MCF 10A (cell line): ENCODE data around the gene GTF2A2. TPM values are rescaled to one million over a fixed set of nuclear protein-coding genes. Genes with fewer than 3 reads are reported as not detected.
"Not testable (repeated sequence)": the region's sequence is repeated elsewhere in the genome, so short reads cannot be mapped to it uniquely, and the experiment has no call there.

ENCODE experiments used
- BruUV-seq: library from RNA; stranded (reverse); fragments of 400-500 nt; replicated peaks from 2 replicates; lab custom pipeline; 2021; lab: Mats Ljungman, UMichigan
- CTCF ChIA-PET: fragments of 300-600 bp; sonication (Branson Sonifier 250); formaldehyde crosslinking; extraction: SDS; loops from one replicate; lab custom pipeline; 2021; ENCODE audit warnings: antibody characterized with exemption, inconsistent platforms; lab: Yijun Ruan, JAX
- POLR2A ChIA-PET: fragments of 300-600, 350-650 bp; sonication (Branson Sonifier 250); formaldehyde crosslinking; extraction: SDS; loops from one replicate; lab custom pipeline; 2020; ENCODE audit warnings: antibody characterized with exemption, inconsistent platforms; lab: Yijun Ruan, JAX
- DNase-seq: peaks from one replicate; pipeline ENCODE4 v3.0.0-alpha.2; 2018; ENCODE audit not compliant: unreplicated experiment
- H3K27ac Mint-ChIP-seq: one replicate; pipeline ENCODE4 v1.8.0; 2022; ENCODE audit warnings: mild to moderate bottlenecking, low read depth, mixed read lengths; ENCODE audit not compliant: unreplicated experiment
- H3K27me3 Mint-ChIP-seq: one replicate; pipeline ENCODE4 v1.8.0; 2022; ENCODE audit warnings: mixed read lengths; ENCODE audit not compliant: insufficient read depth, unreplicated experiment
- H3K36me3 Mint-ChIP-seq: one replicate; pipeline ENCODE4 v1.8.0; 2022; ENCODE audit warnings: mild to moderate bottlenecking, moderate library complexity, mixed read lengths; ENCODE audit not compliant: insufficient read depth, unreplicated experiment
- H3K4me1 Mint-ChIP-seq: one replicate; pipeline ENCODE4 v1.8.0; 2022; ENCODE audit warnings: mixed read lengths; ENCODE audit not compliant: insufficient read depth, unreplicated experiment
- H3K4me3 Mint-ChIP-seq: one replicate; pipeline ENCODE4 v1.8.0; 2022; ENCODE audit warnings: mild to moderate bottlenecking, moderate library complexity, mixed read lengths; ENCODE audit not compliant: unreplicated experiment
- H3K9me3 Mint-ChIP-seq: one replicate; pipeline ENCODE4 v1.8.0; 2022; ENCODE audit warnings: mixed read lengths; ENCODE audit not compliant: unreplicated experiment
- CTCF ChIP-seq: fragments of 200-600 bp; IDR thresholded peaks from one replicate; pipeline ENCODE4 v1.8.0; 2022; ENCODE audit warnings: antibody characterized with exemption, mild to moderate bottlenecking; ENCODE audit not compliant: unreplicated experiment
- intact Hi-C: fragments of 100-400 bp; cut with micrococcal nuclease; formaldehyde crosslinking; loops from 2 replicates; pipeline ENCODE4 v1.14.1; 2022
- total RNA-seq: library from RNA; stranded (reverse); gene quantifications from 2 replicates; pipeline ENCODE4 v1.2.3, GENCODE V29; 2022

Gene GTF2A2
- total RNA-seq, 1 experiment from 2014 or later: 152 TPM

- intact Hi-C loops: no loop called here
- Mint-ChIP-seq H3K9me3 (no peaks in the 10 kb centered on the region), H3K27ac (no peak overlapping the region), H3K4me1 (peaks cover 5% of the 10 kb centered on the region), H3K4me3 (no peak overlapping the region), H3K36me3 (peaks cover 48% of the 10 kb centered on the region), H3K27me3 (no peaks in the 10 kb centered on the region)
- no peak for TF ChIP-seq CTCF
- ChIA-PET CTCF (interaction anchor here (0.6 to 16.0 kb wide), 3 partner anchors 47 to 131 kb away, joined by 4 to 196 read pairs (median 5); no protein-coding TSS in a partner anchor), POLR2A (interaction anchor here (1.0 to 5.3 kb wide), 3 partner anchors 9 to 28 kb away, joined by 3 to 31 read pairs (median 3); partner anchors contain the start of gene GTF2A2)
- no TSS peak for BruUV-seq
- no peak for DNase-seq
Measured at GRCh38 chr15:59644756-59645155, 12.6 kb downstream of the GTF2A2 start.

- no peak for TF ChIP-seq CTCF
- Mint-ChIP-seq H3K4me1 (peaks cover 5% of the 10 kb centered on the region), H3K4me3 (no peak overlapping the region), H3K9me3 (no peaks in the 10 kb centered on the region), H3K27me3 (no peaks in the 10 kb centered on the region), H3K36me3 (peaks cover 52% of the 10 kb centered on the region), H3K27ac (no peak overlapping the region)
- POLR2A ChIA-PET: interaction anchor here (0.6 to 1.8 kb wide), 3 partner anchors 10 to 598 kb away, joined by 3 to 6 read pairs (median 3); no protein-coding TSS in a partner anchor
- no TSS peak for BruUV-seq
- intact Hi-C loops: no loop called here
- CTCF ChIA-PET: interaction anchor here (0.6 to 16.0 kb wide), 10 partner anchors 9 to 652 kb away, joined by 3 to 196 read pairs (median 4); partner anchors contain the start of gene GCNT3
- no peak for DNase-seq
Measured at GRCh38 chr15:59642351-59642750, 15.0 kb downstream of the GTF2A2 start.

- H3K27ac Mint-ChIP-seq, H3K27me3 Mint-ChIP-seq, BruUV-seq, H3K4me1 Mint-ChIP-seq, H3K4me3 Mint-ChIP-seq, DNase-seq, intact Hi-C loops, H3K9me3 Mint-ChIP-seq: not testable (repeated sequence)
- peak; percentile 11 for TF ChIP-seq CTCF
- ChIA-PET CTCF (interaction anchor here (0.6 to 16.0 kb wide), 6 partner anchors 8 to 121 kb away, joined by 3 to 196 read pairs (median 6); no protein-coding TSS in a partner anchor), POLR2A (interaction anchor here (1.1 kb wide), 1 partner anchor 82 kb away, joined by 4 read pairs; no protein-coding TSS in a partner anchor)
- peaks cover 46% of the 10 kb centered on the region for H3K36me3 Mint-ChIP-seq
Measured at GRCh38 chr15:59637507-59637906, 19.8 kb downstream of the GTF2A2 start.

- no peak overlapping the region for H3K27ac Mint-ChIP-seq
- POLR2A ChIA-PET: interaction anchor here (0.6 to 1.2 kb wide), 5 partner anchors 8 to 648 kb away, joined by 3 read pairs; no protein-coding TSS in a partner anchor
Measured at GRCh38 chr15:59636184-59636583, 21.1 kb downstream of the GTF2A2 start.

More at GRCh38 chr15:59636184-59636583, 21.1 kb downstream of the GTF2A2 start:
- H3K4me3 Mint-ChIP-seq: no peak overlapping the region
- no peaks in the 10 kb centered on the region for H3K4me1 Mint-ChIP-seq
- no peaks in the 10 kb centered on the region for H3K9me3 Mint-ChIP-seq
- peaks cover 46% of the 10 kb centered on the region for H3K36me3 Mint-ChIP-seq
- BruUV-seq: no TSS peak
- CTCF ChIA-PET: interaction anchor here (1.2 to 16.0 kb wide), 2 partner anchors 105 to 135 kb away, joined by 3 to 196 read pairs; no protein-coding TSS in a partner anchor
- TF ChIP-seq CTCF: no peak
- no peak for DNase-seq
- H3K27me3 Mint-ChIP-seq: no peaks in the 10 kb centered on the region
- intact Hi-C loops: no loop called here
